Epithelial cell of alveolus of lung (primary cell): ENCODE results near the gene MUTYH. TPM values are rescaled to one million over a fixed set of nuclear protein-coding genes. Genes with fewer than 3 reads are reported as not detected.

Source experiments
- total RNA-seq: library from RNA; depleted of rRNA; stranded (reverse); fragments of >200 nt; gene quantifications from 2 replicates; pipeline ENCODE4 v1.2.1, GENCODE V29; 2015

The MUTYH gene
- total RNA-seq, result 17.6 and 26.8 TPM in 2 replicates

GRCh38 chr1:45339789-45340558, at the start of gene MUTYH, which contains the start of gene TOE1:
MUTYH (minus strand) TSS chr1:45340440; CDS start chr1:45334505, 5,935 bp downstream.
TOE1 (plus strand) TSS chr1:45340170; CDS start chr1:45340253, 83 bp downstream.

GRCh38 chr1:45326627-45327623, 13.3 kb downstream of the MUTYH start, which contains the start of gene HPDL:
HPDL (plus strand) TSS chr1:45326895; CDS start chr1:45327149, 254 bp downstream.

Other genes starting within 250 kb of the MUTYH start
- 0.08 and 0.65 TPM in 2 replicates for gene ZSWIM5, start 133.8 kb downstream of the MUTYH start, total RNA-seq
- 1.3 and 8.3 TPM in 2 replicates for gene HPDL, start 13.5 kb downstream of the MUTYH start, total RNA-seq
- gene TOE1, start 270 bp downstream of the MUTYH start, total RNA-seq, result 13.7 and 15.0 TPM in 2 replicates
- gene TESK2, start 150.7 kb upstream of the MUTYH start, total RNA-seq, result 1.6 and 4.5 TPM in 2 replicates
- gene CCDC163, start 159.6 kb upstream of the MUTYH start, total RNA-seq, result 1.1 and 1.8 TPM in 2 replicates
- 3.4 and 4.1 TPM in 2 replicates for gene MMACHC, start 159.9 kb upstream of the MUTYH start, total RNA-seq
- 375 and 595 TPM in 2 replicates for gene PRDX1, start 181.4 kb upstream of the MUTYH start, total RNA-seq
- gene AKR1A1, start 210.4 kb upstream of the MUTYH start, total RNA-seq, result 79.7 and 124 TPM in 2 replicates
- 47.4 and 58.4 TPM in 2 replicates for gene NASP, start 243.6 kb upstream of the MUTYH start, total RNA-seq